GM19099 (cell line): ENCODE data around the gene ANKRD11.

Experiments used
- POLR2A ChIP-seq: IDR thresholded peaks from 3 replicates; pipeline ENCODE4 v1.6.1; 2011; ENCODE audit warnings: low read depth; ENCODE audit not compliant: insufficient read length; ENCODE audit errors: extremely low read depth

ANKRD11 gene

GRCh38 chr16:89517128-89517527 is 26.8 kb upstream of the ANKRD11 start:
- TF ChIP-seq POLR2A: no peak

GRCh38 chr16:89512453-89512852 is 22.1 kb upstream of the ANKRD11 start:
- no peak for TF ChIP-seq POLR2A

- no peak for TF ChIP-seq POLR2A
Measured at GRCh38 chr16:89511374-89511773, 21.0 kb upstream of the ANKRD11 start.

GRCh38 chr16:89510526-89510925 is 20.2 kb upstream of the ANKRD11 start:
- no peak for TF ChIP-seq POLR2A

- TF ChIP-seq POLR2A: peak; percentile 95
Measured at GRCh38 chr16:89507834-89508590, 17.7 kb upstream of the ANKRD11 start, which contains the start of gene SPG7. SPG7 (plus strand) TSS chr16:89508403; CDS start chr16:89508418, 15 bp downstream.

GRCh38 chr16:89507214-89507833 is 17.0 kb upstream of the ANKRD11 start:
- no peak for TF ChIP-seq POLR2A

- TF ChIP-seq POLR2A: no peak
Measured at GRCh38 chr16:89506791-89507191, 16.4 kb upstream of the ANKRD11 start.

GRCh38 chr16:89506113-89506504 is 15.7 kb upstream of the ANKRD11 start:
- TF ChIP-seq POLR2A: no peak

- peak; percentile 82 for TF ChIP-seq POLR2A
Measured at GRCh38 chr16:89505204-89506112, 15.1 kb upstream of the ANKRD11 start.

- TF ChIP-seq POLR2A: no peak
Measured at GRCh38 chr16:89504091-89504490, 13.7 kb upstream of the ANKRD11 start.

- no peak for TF ChIP-seq POLR2A
Measured at GRCh38 chr16:89502081-89502843, 11.9 kb upstream of the ANKRD11 start.

GRCh38 chr16:89499767-89500166 is 9.4 kb upstream of the ANKRD11 start:
- TF ChIP-seq POLR2A: no peak

- no peak for TF ChIP-seq POLR2A
Measured at GRCh38 chr16:89498839-89499238, 8.5 kb upstream of the ANKRD11 start.

GRCh38 chr16:89495121-89495520 is 4.8 kb upstream of the ANKRD11 start:
- no peak for TF ChIP-seq POLR2A

- TF ChIP-seq POLR2A: no peak
Measured at GRCh38 chr16:89493776-89494175, 3.4 kb upstream of the ANKRD11 start.

GRCh38 chr16:89491974-89492687 is 1.8 kb upstream of the ANKRD11 start:
- TF ChIP-seq POLR2A: no peak
